Activated T-cell treated with anti-CD3 and anti-CD28 coated beads for 48 hours (primary cell): Measurements from ENCODE around the gene KCNQ2.

Experiments
- DNase-seq: peaks from one replicate; pipeline ENCODE4 v3.0.0-alpha.2; 2020; ENCODE audit warnings: low read depth

KCNQ2 gene

DNA sequence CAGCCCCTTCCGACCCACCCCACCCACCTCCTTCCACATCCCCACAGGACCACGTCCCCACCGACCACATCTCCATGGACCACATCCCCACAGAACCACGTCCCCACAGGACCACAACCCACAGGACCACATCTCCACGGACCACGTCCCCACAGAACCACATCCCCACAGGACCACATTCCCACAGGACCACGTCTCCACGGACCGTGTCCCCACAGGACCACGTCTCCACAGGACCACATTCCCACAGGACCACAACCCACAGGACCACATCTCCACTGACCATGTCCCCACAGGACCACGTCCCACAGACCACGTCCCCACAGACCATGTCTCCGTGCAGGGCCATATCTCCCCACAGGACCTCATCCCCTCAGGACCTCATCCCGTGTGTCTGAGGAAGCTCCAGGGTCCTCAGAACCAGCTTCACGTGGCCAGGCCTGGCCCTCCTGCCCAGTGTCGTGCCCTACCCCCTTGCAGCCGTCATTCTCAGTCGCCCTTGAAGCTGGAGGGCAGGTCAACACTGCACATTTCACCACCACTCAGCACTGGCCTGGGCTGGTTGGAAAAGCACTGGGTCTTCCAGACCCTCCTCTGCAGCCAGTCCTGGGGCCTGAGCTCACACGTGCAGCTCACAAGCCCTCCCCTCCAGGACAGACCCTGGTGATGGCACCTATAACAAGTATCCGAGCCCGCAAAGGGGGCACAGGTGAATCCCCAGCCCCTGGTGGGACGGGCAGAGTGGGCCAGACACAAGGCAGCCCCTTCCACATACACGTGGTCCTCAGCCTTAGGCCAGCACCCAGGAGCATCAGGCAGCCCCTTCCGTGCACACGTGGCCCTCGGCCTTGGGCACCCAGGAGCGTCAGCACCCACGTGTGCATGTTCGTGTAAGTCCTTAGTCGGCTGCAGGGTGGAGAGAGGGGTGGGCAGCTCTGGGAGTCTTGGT, 115.2 kb downstream of the KCNQ2 start:
- DNase-seq = no peak

DNA sequence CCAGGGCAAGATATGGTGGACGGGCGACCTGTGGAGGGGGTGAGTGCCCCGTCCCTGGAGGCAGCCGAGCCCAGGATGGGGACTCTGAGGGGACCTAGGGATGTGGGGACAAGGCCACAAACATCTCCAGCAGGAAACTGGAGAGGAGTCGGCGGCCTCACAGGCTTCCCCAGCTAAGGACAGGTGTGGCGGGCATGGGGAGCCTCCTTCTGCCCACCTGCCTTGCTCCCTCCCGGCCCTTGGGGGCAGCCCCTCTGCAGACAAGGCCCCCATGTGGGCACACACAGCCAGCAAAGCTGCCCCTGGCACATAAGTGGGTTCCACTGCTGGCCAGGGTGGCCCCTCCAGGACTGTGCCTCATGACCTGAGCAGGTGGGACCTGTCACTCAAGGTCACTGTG, 115.9 kb downstream of the KCNQ2 start:
- no peak for DNase-seq

DNA sequence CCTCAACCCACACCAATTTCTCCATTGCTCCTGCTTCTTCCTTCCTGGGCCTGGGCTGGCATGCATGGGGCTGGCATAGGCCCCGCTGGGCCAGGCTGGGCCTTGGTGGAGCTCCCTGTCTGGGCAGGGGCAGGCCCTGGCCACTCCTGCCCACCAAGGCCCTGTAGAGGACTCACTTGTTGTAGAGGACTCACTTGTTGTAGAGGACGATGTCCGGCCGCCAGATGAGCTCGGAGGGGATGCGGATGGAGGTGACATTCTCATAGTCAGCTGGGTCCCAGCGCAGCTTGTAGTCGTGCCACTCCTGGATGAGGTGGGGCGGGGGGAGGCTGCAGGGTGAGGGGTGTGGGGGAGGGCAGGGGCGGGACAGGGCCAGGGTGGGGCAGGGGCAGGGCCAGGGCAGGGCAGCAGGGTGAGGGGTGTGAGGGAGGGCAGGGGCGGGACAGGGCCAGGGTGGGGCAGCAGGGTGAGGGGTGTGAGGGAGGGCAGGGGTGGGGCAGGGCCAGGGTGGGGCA, 116.6 kb downstream of the KCNQ2 start:
- no peak for DNase-seq

DNA sequence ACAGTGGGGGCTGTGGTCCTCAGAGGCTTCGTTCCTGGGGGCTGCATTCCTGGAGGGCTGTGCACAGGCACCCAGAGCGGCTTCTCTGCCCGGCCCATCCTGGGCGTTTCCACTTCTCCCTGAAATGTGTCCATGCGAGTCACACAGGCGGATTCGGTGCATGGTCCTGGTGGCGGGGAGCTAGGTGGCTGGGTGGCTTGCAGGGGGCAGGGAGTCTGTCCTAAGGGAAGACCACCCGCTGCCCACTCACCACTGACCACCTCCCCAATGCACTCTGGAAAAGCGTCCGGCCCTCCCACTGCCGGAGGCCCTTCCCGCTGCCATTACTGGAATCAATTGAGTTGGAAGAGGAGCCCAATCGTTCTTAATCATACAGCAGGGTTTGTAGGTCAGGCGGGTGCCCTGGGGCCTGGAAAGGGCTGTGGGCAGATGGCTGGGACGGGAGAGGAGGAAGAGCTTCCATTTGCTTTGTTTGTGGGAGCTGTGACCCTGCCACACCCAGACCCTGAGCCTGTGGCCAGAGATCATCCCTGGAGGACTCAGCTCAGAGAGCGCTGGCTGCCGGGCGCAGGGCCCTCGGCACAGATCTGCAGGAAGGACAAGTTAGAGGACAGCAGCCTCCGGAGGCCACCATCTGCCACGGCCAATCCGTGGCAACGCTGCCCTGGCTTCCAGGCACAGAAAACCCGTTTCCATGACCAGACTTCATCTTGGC, 117.7 kb downstream of the KCNQ2 start:
- no peak for DNase-seq

DNA sequence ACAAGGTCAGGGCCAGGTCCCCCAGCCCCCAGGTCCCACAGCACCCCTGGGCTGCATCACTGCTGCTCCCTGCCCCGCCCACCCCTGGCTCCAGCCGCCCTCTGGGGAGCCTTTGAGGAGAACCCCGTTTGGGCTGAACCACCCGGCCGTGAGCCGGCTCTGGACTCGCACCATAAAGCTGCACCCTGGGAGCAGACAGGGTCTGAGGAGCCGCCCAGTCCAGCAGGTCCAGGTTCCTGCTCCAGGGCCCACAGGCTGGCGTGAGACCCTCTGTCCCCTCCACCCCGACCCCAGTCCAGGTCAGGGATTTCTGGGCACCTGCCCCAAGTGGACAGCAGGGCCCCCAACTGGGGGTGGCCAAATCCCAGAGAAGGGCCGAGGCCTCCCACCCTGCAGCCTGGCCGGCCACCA, 119.6 kb downstream of the KCNQ2 start:
- no peak for DNase-seq

DNA sequence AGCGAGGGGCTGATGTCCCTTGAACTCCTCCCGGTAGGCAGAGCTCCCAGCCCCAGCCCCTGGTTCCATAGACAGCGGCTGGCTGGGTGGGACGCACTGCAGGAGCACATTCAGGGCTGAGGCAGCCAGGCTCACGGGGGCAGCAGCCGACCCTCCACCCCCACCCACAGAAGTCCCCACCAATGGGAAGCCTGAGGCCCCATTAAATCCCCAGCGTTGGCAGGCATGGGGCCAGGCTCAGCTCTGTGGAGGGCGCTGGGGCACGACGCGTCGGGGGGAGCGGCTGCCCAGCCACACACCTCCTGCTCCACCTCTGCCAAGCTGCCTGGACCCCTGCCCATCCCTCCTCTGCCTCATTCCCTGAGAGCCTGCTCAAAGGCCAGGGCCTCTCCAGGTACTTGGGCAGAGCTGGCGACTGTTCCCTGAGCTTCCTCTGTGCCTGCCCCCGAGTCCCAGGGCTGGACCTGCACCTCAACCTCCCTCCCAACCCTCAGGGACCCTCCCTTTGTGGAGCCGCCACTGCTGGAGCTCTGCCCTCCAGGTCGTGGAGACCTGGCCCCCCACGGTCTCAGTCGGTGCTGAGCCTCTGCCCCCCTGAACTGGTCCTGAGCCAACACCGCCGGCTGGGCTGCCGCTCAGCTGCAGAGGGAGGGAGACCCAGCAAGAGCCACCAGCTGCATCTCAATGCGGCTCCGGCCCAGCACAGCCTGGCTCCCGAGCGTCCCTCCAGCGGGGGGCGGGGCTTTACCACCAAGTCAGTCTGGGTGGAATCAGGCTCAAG, 120.5 kb downstream of the KCNQ2 start:
- DNase-seq = no peak

DNA sequence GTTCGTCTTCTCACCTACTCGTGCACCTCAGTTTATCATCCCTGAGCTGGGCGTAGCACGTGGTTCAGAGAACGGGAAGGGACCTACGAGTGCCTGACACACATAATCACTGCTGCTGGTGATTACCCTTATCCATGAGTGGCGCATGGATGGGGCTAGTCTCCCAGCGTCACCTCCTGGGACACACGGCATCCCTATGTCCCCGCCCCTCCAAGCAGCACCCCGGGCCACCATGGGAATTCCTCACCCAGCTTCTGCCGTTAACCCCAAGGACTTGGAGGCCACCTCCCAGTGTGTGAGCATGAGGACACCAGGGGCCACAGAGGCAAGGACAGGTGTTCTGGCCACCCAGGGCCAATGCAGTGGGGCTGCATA, 121.1 kb downstream of the KCNQ2 start:
- DNase-seq = no peak

DNA sequence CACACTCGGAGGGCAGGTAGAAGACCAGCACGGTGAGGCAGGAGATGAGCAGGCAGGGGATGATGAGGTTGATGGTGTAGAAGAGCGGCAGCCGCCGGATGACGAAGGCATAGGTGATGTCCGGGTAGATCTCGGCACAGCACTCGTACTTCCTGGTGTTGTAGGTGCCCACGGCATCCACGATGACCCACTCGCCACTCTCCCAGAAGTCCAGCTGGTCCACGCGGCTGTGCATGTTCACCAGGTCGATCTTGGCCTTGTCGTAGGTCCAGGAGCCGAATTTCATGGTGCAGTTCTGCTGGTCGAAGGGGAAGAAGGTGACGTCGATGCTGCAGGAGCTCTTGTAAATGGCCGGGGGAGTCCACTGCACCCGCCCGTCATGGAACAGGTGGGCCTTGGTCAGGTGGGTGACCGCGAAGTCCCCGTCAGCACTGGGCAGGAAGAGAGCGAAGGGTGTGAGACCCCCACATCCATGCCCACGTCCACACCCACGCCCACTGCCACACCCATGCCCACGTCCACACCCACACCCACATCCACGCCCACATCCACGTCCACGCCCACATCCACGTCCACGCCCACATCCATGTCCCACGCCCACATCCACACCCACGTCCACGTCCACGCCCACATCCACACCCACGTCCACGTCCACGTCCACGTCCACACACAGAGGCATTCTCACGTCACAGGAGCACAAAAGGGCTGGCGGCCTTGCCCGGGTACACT, 121.7 kb downstream of the KCNQ2 start:
- no peak for DNase-seq
